Cerebellar nuclear complex (tissue), 1 donor: ENCODE data around the gene ARSK.

Experiments
- DNase-seq, 2 experiments: peaks; one replicate each; lab custom pipeline; 2025; lab: John Stamatoyannopoulos, UW

ARSK gene

DNA sequence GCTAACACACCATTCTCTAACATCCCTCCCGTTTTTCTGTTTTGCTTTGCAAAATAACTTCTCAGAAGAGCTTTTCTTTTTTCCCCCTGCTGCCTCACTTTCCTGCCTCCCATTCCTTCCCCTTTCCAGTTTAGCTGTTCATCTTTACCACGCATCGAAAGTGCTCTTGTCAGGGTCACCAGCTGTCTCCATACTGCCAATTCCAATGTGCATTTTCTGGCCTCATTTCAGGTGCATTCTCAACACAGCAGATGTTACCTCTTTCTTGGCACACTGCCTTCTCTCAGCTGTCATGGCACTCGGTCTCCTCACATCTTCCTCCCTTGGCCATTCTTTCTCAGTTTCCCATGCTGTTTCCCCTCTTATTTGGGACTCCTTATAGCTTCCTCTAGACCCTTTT, 9.5 kb downstream of the ARSK start:
- no peak for DNase-seq

DNA sequence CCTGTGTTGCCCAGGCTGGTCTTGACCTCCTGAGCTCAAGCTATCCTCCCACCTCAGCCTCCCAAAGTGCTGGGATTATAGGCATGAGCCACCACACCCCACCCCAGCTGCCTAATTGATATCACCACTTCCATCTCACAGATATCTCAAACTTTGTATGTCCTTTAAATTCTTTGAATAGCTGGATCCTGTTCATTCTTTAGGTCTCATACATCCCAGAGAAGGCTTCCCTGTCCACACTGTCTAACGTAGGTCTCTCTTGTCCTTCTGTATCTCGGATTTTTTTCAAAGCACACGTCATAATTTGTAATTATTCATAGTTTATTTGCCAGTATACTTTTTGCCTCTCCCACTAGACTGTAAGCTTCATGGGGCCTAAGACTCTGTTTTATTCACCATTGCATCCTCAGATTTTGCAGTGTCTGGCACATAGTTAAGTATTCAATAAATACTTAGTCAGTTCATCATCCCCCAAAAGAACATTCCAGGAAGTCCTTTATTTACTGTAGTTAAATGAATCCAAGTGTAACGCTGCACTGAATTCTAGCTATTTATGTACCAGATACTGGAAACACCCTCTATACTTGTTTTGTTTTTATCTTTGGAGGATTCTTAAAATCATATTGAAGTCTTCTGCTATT, 10.5 kb downstream of the ARSK start:
- DNase-seq, result no peak

DNA sequence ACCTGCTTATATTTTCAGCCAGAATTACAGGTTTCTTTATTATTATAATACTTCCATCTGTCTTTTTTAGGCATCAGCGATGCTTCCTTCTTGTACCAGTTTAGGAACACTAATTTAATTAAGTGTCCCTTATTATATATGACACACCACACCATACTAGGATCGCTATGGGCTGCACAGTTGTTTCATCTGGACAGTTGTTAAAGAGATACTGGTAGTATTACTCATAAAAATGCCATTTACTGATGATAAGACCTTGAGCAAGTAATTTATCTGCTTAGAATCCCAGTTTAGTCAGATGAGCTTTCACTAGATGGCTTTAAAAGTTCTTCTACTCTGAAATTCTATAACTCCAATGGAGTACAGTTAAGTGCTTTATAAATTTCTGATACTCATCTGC, 17.1 kb downstream of the ARSK start:
- DNase-seq, result no peak

- no peak for DNase-seq
Observed at GRCh38 chr5:95581576-95581975, 26.7 kb downstream of the ARSK start.

- no peak for DNase-seq
Observed at GRCh38 chr5:95583992-95584391, 29.1 kb downstream of the ARSK start.

GRCh38 chr5:95590880-95591279, 36.0 kb downstream of the ARSK start:
- DNase-seq, result no peak

GRCh38 chr5:95591490-95591901, 36.6 kb downstream of the ARSK start:
- DNase-seq, result no peak

GRCh38 chr5:95595289-95595931, 40.5 kb downstream of the ARSK start:
- DNase-seq, result no peak

DNA sequence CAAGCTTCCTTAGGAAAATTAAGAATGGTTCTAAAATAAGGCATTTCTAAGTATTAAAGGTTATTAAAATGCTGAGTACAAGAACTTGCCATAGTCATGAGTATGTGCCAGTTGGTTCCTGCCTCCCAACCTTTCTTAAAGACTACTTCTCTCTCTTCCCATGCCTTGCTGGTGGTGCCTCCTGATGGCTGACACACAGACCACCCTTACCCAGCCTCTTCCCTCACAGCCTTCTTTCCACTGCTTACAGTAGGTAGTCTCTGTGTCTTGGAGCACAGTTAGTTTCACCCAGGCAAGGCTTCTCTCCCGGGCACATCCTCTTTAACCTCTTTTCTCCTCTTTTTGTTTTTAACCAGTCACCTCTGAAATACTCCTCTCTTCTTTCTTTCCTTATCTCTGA, 44.4 kb downstream of the ARSK start:
- DNase-seq, result no peak

DNA sequence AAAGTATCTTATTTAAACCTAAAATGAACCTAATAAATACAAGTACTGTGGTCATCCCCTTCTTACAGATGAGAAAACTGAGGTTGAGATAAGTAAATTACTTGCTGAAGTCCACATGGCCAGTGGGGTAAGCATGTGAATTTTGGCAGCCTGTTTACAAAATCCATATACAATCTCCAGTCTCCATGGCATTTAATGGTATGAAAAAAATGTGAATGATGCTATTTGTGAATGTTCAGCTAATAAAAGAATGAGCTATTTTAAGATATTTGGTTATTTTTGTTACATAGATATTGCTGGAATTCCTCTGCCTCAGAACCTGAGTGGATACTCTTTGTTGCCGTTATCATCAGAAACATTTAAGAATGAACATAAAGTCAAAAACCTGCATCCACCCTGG, 45.7 kb downstream of the ARSK start:
- DNase-seq, result no peak

- no peak for DNase-seq
Observed at GRCh38 chr5:95605786-95606185, 50.9 kb downstream of the ARSK start.

DNA sequence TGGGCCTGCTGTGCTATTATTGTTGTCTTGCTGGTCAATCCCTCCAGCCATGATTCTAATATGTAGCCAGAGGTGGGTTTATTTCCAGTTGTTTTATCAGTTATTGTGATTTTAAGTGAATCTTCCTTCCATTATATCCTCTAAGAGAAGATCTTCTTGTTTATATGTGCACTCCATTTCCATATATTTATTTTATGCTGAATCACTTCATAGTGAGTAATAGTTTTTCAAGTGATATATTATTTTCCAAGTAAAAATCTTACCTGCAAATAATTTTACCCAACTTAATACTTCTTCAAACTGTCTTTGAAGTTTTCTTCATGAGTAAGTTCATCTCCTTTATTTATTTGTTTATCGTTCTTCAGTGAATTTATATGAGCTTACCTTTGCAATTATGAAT, 51.5 kb downstream of the ARSK start:
- DNase-seq, result no peak

DNA sequence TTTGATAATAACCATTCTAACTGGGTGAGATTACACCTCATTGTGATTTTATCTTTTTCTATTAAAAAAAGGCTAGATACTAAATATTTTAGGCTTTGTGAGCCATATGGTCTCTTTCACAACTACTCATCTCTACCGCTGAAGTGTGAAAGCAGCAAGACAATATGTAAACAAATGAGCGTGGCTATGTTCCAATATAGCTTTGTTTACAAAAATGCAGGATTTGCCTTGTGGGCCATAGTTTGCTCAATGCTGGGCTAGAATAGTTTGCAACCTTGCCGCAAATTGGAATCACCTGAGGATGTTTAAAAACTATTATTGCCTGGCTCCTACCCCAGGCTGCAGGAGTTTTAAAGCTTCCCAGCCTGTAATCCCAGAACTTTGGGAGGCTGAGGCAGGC, 54.8 kb downstream of the ARSK start:
- DNase-seq, result no peak

- DNase-seq, result no peak
Observed at GRCh38 chr5:95610546-95610945, 55.6 kb downstream of the ARSK start.

GRCh38 chr5:95611396-95611795, 56.5 kb downstream of the ARSK start:
- no peak for DNase-seq

DNA sequence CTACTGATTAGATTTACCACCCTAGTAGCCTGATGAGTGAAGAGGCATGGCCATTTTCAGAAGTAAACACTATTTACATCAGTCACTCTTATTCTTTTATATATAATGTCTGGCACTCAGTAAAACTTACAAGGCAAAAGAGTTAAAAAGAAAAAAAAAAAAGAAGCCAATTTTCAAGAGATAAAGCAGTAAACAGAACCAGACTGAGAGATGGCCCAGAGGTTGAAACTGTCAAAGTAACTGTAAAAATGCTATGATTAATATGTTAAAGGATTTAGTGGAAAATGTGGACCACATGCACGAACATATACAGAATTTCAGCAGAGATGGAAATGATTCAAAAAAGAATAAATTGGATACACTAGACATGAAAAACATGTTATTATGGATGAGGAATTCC, 58.6 kb downstream of the ARSK start:
- DNase-seq, result no peak

DNA sequence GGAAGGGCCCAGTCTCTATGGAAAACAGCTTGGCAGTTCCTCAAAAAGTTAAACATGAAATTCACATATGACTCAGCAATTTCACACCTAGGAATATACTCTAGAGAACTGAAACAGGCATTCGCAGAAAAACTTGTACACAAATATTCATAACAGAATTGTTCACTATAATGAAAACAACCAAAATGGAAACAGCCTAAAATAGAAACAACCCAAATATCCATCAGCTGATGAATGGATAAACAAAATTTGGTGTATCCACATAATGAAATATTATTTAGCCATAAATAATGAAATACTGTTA, 60.2 kb downstream of the ARSK start:
- DNase-seq, result no peak

- DNase-seq, result no peak
Observed at GRCh38 chr5:95617057-95617456, 62.2 kb downstream of the ARSK start.

DNA sequence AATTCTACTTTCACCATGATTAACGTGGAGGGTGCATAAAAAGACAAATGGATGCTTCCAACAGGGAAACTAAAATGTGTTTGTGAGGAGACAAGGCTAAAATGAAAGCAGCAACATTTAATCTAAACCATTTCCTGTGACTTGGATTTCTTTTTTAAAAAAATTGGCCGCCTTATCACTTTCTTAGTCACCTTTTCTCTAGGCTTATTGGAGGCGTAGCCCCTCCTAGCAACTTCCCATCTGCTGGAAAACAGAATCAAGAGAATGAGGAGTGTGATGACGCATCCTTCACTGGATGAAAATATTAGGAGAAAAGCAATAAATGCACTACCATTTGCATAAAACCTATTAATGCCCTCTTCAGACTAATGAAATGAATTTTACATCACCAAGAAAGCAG, 64.2 kb downstream of the ARSK start:
- no peak for DNase-seq

GRCh38 chr5:95619514-95620029, 64.7 kb downstream of the ARSK start:
- no peak for DNase-seq

- DNase-seq, result no peak
Observed at GRCh38 chr5:95620030-95620869, 65.3 kb downstream of the ARSK start, which contains the start of gene GPR150. TSS of gene GPR150 (plus strand) at chr5:95620087. CDS start at chr5:95620276, 189 bp downstream.

DNA sequence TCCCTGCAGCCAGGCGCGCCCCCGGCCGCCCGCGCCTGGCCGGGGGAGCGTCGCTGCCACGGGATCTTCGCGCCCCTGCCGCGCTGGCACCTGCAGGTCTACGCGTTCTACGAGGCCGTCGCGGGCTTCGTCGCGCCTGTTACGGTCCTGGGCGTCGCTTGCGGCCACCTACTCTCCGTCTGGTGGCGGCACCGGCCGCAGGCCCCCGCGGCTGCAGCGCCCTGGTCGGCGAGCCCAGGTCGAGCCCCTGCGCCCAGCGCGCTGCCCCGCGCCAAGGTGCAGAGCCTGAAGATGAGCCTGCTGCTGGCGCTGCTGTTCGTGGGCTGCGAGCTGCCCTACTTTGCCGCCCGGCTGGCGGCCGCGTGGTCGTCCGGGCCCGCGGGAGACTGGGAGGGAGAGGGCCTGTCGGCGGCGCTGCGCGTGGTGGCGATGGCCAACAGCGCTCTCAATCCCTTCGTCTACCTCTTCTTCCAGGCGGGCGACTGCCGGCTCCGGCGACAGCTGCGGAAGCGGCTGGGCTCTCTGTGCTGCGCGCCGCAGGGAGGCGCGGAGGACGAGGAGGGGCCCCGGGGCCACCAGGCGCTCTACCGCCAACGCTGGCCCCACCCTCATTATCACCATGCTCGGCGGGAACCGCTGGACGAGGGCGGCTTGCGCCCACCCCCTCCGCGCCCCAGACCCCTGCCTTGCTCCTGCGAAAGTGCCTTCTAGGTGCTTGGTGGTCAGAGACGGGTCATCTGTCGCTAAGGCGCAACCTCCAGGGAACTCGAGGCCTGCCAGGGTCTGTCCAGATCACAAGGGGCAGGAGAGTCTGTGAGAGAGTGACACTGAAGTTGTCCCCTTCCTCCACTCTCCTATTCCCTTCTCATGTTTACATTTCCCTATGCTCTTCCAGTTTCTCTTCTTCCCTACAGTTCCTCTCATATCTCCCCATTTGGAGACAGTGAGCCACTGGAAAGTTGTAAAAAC, 66.3 kb downstream of the ARSK start:
- no peak for DNase-seq
